ENCODE data around the gene RGS3.

The RGS3 gene

DNA sequence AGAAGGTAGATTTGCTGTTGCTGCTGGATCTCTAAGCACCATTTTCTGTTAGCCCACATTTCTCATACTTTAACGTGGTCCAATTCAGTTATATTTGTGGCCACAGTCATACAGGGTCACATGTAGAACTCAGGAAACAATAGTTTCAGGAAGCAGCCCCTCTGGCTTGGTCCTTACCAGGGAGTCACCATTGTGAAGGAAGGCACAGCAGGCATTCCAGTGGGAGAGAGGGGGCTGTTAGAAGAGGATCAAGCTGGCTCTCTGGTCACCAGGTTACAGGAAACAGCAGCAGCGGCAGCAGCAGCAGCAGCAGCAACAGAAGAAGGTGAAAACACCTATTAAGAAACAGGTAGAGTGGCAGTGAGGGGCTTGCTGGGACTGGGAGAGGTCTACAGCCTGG lies 38.5 kb upstream of the RGS3 start:
- H3K79me2 ChIP-seq (ENCODE audit: low read length): no peaks in the 10 kb centered on the region
- H3K4me2 ChIP-seq (ENCODE audit: low read length): no peak overlapping the region
- no peak overlapping the region for H3K4me3 ChIP-seq (ENCODE audit: low read length)
- TF ChIP-seq, protein P1, sequence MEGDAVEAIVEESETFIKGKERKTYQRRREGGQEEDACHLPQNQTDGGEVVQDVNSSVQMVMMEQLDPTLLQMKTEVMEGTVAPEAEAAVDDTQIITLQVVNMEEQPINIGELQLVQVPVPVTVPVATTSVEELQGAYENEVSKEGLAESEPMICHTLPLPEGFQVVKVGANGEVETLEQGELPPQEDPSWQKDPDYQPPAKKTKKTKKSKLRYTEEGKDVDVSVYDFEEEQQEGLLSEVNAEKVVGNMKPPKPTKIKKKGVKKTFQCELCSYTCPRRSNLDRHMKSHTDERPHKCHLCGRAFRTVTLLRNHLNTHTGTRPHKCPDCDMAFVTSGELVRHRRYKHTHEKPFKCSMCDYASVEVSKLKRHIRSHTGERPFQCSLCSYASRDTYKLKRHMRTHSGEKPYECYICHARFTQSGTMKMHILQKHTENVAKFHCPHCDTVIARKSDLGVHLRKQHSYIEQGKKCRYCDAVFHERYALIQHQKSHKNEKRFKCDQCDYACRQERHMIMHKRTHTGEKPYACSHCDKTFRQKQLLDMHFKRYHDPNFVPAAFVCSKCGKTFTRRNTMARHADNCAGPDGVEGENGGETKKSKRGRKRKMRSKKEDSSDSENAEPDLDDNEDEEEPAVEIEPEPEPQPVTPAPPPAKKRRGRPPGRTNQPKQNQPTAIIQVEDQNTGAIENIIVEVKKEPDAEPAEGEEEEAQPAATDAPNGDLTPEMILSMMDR (IDR thresholded peaks at IDR 0.05; ENCODE audit: low read depth, low read length): no peak
- no peak for TF ChIP-seq EZH2phosphoT487 (IDR thresholded peaks at IDR 0.05; ENCODE audit: low read depth)
- H3K9me3 ChIP-seq (ENCODE audit: insufficient read depth, low read length): no peaks in the 10 kb centered on the region
- H3K36me3 ChIP-seq (replicated peaks; ENCODE audit: low read depth, low read length): no peaks in the 10 kb centered on the region
- H3K27ac ChIP-seq (ENCODE audit: low read length): no peak overlapping the region
- no peaks in the 10 kb centered on the region for H3K27me3 ChIP-seq (ENCODE audit: low read depth, low read length)
- H3K9ac ChIP-seq (ENCODE audit: low read length): no peak overlapping the region
- no peaks in the 10 kb centered on the region for H4K20me1 ChIP-seq (ENCODE audit: insufficient read depth, low read length)
- H3K4me1 ChIP-seq (ENCODE audit: low read length): peaks cover 2% of the 10 kb centered on the region
- no peak overlapping the region for H2AFZ ChIP-seq (ENCODE audit: low read depth, low read length)

DNA sequence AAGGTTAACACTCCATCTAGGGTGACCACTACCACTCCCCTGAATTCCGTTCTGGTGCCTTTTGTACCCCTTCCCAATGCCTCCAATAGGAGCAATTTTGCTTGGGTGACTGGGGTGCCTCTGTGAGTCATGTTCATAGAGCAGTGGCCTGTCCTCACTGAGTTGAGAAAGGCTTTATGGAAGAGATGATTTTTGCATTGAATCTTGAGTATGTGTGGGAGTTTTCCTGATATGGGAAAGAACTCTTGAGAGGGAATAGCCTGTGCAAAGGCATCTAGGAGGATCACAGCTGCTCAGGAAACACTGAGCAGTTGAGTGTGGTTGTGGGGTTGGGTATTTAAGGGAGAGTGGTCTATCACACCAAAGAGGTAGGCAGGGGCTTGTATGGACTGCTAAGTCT lies 36.8 kb upstream of the RGS3 start:
- H3K4me3 ChIP-seq (ENCODE audit: low read length): no peak overlapping the region
- TF ChIP-seq EZH2phosphoT487 (IDR thresholded peaks at IDR 0.05; ENCODE audit: low read depth): no peak
- TF ChIP-seq, protein P1 (IDR thresholded peaks at IDR 0.05; ENCODE audit: low read depth, low read length): no peak

DNA sequence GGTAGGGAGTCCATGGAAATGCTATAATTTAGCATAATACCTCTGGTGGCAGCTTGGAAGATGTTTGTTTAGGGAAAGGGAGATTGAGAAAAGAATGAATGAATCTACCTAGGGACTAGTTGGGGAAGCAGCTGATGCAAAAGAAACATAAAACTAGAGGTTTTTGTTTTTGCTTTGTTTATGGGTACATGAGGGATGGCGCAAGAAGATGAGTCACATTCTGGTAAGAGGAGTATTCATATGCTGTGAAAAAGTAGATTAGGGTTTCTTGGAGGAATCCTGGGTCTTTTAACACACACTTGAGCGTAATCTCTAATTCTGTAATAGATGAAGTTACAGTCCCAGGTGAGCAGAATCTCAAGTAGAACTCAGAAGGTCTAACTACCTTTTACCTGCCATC lies 35.9 kb upstream of the RGS3 start:
- H3K27me3 ChIP-seq (ENCODE audit: low read depth, low read length): no peaks in the 10 kb centered on the region
- H3K36me3 ChIP-seq (replicated peaks; ENCODE audit: low read depth, low read length): no peaks in the 10 kb centered on the region
- H3K9ac ChIP-seq (ENCODE audit: low read length): no peak overlapping the region
- no peaks in the 10 kb centered on the region for H4K20me1 ChIP-seq (ENCODE audit: insufficient read depth, low read length)
- no peak overlapping the region for H3K4me2 ChIP-seq (ENCODE audit: low read length)
- H3K27ac ChIP-seq (ENCODE audit: low read length): no peak overlapping the region
- no peaks in the 10 kb centered on the region for H3K4me1 ChIP-seq (ENCODE audit: low read length)
- no peaks in the 10 kb centered on the region for H3K9me3 ChIP-seq (ENCODE audit: insufficient read depth, low read length)
- no peak overlapping the region for H2AFZ ChIP-seq (ENCODE audit: low read depth, low read length)
- no peak overlapping the region for H3K4me3 ChIP-seq (ENCODE audit: low read length)
- H3K79me2 ChIP-seq (ENCODE audit: low read length): no peaks in the 10 kb centered on the region
- TF ChIP-seq EZH2phosphoT487 (IDR thresholded peaks at IDR 0.05; ENCODE audit: low read depth): no peak
- TF ChIP-seq, protein P1 (IDR thresholded peaks at IDR 0.05; ENCODE audit: low read depth, low read length): no peak

More for the DNA sequence above, 36.8 kb upstream of the RGS3 start:
- H3K4me2 ChIP-seq (ENCODE audit: low read length): no peak overlapping the region
- H3K9me3 ChIP-seq (ENCODE audit: insufficient read depth, low read length): no peaks in the 10 kb centered on the region
- H2AFZ ChIP-seq (ENCODE audit: low read depth, low read length): no peak overlapping the region
- H3K4me1 ChIP-seq (ENCODE audit: low read length): no peaks in the 10 kb centered on the region
- H4K20me1 ChIP-seq (ENCODE audit: insufficient read depth, low read length): no peaks in the 10 kb centered on the region
- H3K9ac ChIP-seq (ENCODE audit: low read length): no peak overlapping the region
- no peak overlapping the region for H3K27ac ChIP-seq (ENCODE audit: low read length)
- no peaks in the 10 kb centered on the region for H3K36me3 ChIP-seq (replicated peaks; ENCODE audit: low read depth, low read length)
- no peaks in the 10 kb centered on the region for H3K27me3 ChIP-seq (ENCODE audit: low read depth, low read length)
- H3K79me2 ChIP-seq (ENCODE audit: low read length): no peaks in the 10 kb centered on the region

DNA sequence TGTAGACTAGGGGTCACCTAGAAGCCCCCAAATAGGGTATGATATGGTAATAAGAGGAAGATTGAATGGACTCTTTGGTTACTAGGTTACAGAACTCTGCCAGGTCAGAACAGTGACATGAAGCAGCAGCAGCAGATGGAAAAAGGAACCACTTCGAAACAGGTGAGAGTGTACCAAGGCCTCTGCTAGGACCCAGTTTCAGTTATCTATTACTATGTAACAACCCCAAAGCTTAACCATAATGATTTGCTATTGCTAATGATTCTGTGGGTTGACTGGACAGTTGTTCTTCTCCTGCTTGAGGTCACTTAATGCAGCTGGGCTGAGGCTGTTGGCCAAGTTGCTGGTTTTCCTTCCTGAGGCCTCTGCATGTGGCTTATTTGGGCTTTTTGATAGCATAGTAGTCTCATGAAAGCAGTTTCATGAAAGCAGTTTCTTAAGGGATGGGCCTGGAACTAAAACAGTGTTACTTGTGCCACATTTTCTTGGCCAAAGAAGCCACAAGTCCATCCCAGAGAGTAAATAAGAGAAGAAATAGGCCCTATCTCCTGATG lies 35.4 kb upstream of the RGS3 start:
- H3K4me1 ChIP-seq (ENCODE audit: low read length): no peaks in the 10 kb centered on the region
- H3K27ac ChIP-seq (ENCODE audit: low read length): no peak overlapping the region
- no peaks in the 10 kb centered on the region for H3K79me2 ChIP-seq (ENCODE audit: low read length)
- TF ChIP-seq EZH2phosphoT487 (IDR thresholded peaks at IDR 0.05; ENCODE audit: low read depth): no peak
- TF ChIP-seq, protein P1 (IDR thresholded peaks at IDR 0.05; ENCODE audit: low read depth, low read length): no peak
- no peak overlapping the region for H3K4me3 ChIP-seq (ENCODE audit: low read length)
- no peaks in the 10 kb centered on the region for H3K36me3 ChIP-seq (replicated peaks; ENCODE audit: low read depth, low read length)
- H3K9ac ChIP-seq (ENCODE audit: low read length): no peak overlapping the region
- no peak overlapping the region for H2AFZ ChIP-seq (ENCODE audit: low read depth, low read length)
- H3K4me2 ChIP-seq (ENCODE audit: low read length): no peak overlapping the region
- 0 out of 2 replicates have a peak, but pooled peaks cover 3% of the 10 kb centered on the region for H3K27me3 ChIP-seq (ENCODE audit: low read depth, low read length)
- no peaks in the 10 kb centered on the region for H3K9me3 ChIP-seq (ENCODE audit: insufficient read depth, low read length)
- no peaks in the 10 kb centered on the region for H4K20me1 ChIP-seq (ENCODE audit: insufficient read depth, low read length)

Data from OCI-LY3 (cell line).